ENCODE results near the gene CCDC171.

- TF ChIP-seq POLR2A (IDR thresholded peaks at IDR 0.05; ENCODE audit: low read depth, low read length) = no peak
- TF ChIP-seq POLR2AphosphoS5 (IDR thresholded peaks at IDR 0.05; ENCODE audit: low read depth, low read length) = no peak
- TF ChIP-seq TAF1 (IDR thresholded peaks at IDR 0.05; ENCODE audit: borderline replicate concordance, low read depth, low read length) = no peak
These were observed 82.9 kb downstream of the CCDC171 start for GRCh38 chr9:15635752-15636151.
